ENCODE data around the gene EIF3M.

DNA sequence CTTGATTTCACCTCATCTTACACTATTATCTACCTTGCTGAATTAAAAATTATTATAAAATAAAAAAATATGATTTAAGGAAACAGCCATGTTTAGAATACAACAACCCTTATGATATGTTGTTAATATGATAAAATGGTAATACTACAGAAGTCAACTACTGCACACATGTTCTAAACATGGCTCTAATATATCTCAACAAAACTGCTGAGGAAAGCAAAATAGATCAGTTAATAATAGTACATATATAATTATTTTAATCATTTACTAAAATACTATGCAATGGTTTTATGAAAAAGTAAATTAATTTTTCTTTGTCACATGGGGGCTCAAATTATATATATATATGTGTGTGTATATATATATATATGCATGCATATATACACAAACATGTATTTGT, 57.7 kb downstream of the EIF3M start:
- TF ChIP-seq EZH2 (IDR thresholded peaks at IDR 0.05): no peak
- TF ChIP-seq POLR2AphosphoS5 (IDR thresholded peaks at IDR 0.05; ENCODE audit: borderline replicate concordance, low read depth, low read length): no peak
